Activated CD4-positive, alpha-beta T cell treated with anti-CD3 and anti-CD28 coated beads, Interleukin-2, amount 50 U/mL, for 1 hour (primary cell): ENCODE results near the gene PPP1R12A.

Source experiments
- DNase-seq: peaks from one replicate; pipeline ENCODE4 v3.0.0-alpha.2; 2020

PPP1R12A gene

GRCh38 chr12:79763766-79764452, 171.0 kb downstream of the PPP1R12A start:
- DNase-seq: no peak

GRCh38 chr12:79761341-79761740, 173.6 kb downstream of the PPP1R12A start:
- DNase-seq: no peak

GRCh38 chr12:79747274-79747673, 187.6 kb downstream of the PPP1R12A start:
- DNase-seq: no peak

- DNase-seq: no peak
Observed at GRCh38 chr12:79737875-79738718, 196.8 kb downstream of the PPP1R12A start.

- DNase-seq: no peak
Observed at GRCh38 chr12:79732638-79733037, 202.3 kb downstream of the PPP1R12A start.

- no peak for DNase-seq
Observed at GRCh38 chr12:79725987-79726386, 208.9 kb downstream of the PPP1R12A start.
